Gastrocnemius medialis (tissue), 4 donors: Measurements from ENCODE around the gene ELSPBP1.
"Not testable (repeated sequence)": the region's sequence is repeated elsewhere in the genome, so short reads cannot be mapped to it uniquely, and the experiment has no call there.

Experiments
- POLR2A ChIP-seq, 2 donors: fragments of 450-650 bp; IDR thresholded peaks; one replicate each; pipeline ENCODE4 v1.6.1; 2017; ENCODE audit warnings: antibody characterized with exemption in 2 of 2, mild to moderate bottlenecking in 2 of 2, moderate library complexity in 2 of 2
- TF ChIP-seq, protein P1 (sequence below), 5 experiments: fragments of 450-650 bp in 3 of 5; fragments of 200-600 bp in 2 of 5; sonication (generic) in 2 of 5; IDR thresholded peaks in 4 of 5; conservative IDR thresholded peaks in 1 of 5; 1 replicate in 4 of 5; 2 replicates in 1 of 5; pipeline ENCODE4 v1.5.1; 2016 to 2019; ENCODE audit warnings: antibody characterized with exemption in 5 of 5, mild to moderate bottlenecking in 3 of 5, moderate library complexity in 3 of 5

GRCh38 chr19:48070177-48070769 is 75.8 kb downstream of the ELSPBP1 start:
- not testable (repeated sequence) for TF ChIP-seq POLR2A (IDR thresholded peaks at IDR 0.05)
- TF ChIP-seq, protein P1, sequence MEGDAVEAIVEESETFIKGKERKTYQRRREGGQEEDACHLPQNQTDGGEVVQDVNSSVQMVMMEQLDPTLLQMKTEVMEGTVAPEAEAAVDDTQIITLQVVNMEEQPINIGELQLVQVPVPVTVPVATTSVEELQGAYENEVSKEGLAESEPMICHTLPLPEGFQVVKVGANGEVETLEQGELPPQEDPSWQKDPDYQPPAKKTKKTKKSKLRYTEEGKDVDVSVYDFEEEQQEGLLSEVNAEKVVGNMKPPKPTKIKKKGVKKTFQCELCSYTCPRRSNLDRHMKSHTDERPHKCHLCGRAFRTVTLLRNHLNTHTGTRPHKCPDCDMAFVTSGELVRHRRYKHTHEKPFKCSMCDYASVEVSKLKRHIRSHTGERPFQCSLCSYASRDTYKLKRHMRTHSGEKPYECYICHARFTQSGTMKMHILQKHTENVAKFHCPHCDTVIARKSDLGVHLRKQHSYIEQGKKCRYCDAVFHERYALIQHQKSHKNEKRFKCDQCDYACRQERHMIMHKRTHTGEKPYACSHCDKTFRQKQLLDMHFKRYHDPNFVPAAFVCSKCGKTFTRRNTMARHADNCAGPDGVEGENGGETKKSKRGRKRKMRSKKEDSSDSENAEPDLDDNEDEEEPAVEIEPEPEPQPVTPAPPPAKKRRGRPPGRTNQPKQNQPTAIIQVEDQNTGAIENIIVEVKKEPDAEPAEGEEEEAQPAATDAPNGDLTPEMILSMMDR (IDR thresholded peaks at IDR 0.05 in 4 of 5, conservative IDR thresholded peaks at IDR 0.05 in 1 of 5) = not testable (repeated sequence)
